Measurements from ENCODE around the gene ERC1.

Gene ERC1

GRCh38 chr12:1470051-1470450 is 479.0 kb downstream of the ERC1 start:
- no peaks in the 10 kb centered on the region for H3K4me1 Mint-ChIP-seq (ENCODE audit: low read depth)
- intact Hi-C loops (cut with micrococcal nuclease) = no loop called here
- no peaks in the 10 kb centered on the region for H3K27me3 Mint-ChIP-seq
- no peak overlapping the region for H3K4me3 Mint-ChIP-seq
- no peak overlapping the region for H3K27ac Mint-ChIP-seq
- H3K36me3 Mint-ChIP-seq (ENCODE audit: low read depth) = peaks cover 19% of the 10 kb centered on the region
- no peaks in the 10 kb centered on the region for H3K9me3 Mint-ChIP-seq

GRCh38 chr12:1471224-1471623 is 480.2 kb downstream of the ERC1 start:
- H3K9me3 Mint-ChIP-seq = no peaks in the 10 kb centered on the region
- H3K4me3 Mint-ChIP-seq = no peak overlapping the region
- H3K4me1 Mint-ChIP-seq (ENCODE audit: low read depth) = no peaks in the 10 kb centered on the region
- peaks cover 8% of the 10 kb centered on the region for H3K36me3 Mint-ChIP-seq (ENCODE audit: low read depth)
- no peaks in the 10 kb centered on the region for H3K27me3 Mint-ChIP-seq
- H3K27ac Mint-ChIP-seq = no peak overlapping the region
- intact Hi-C loops (cut with micrococcal nuclease) = no loop called here

DNA sequence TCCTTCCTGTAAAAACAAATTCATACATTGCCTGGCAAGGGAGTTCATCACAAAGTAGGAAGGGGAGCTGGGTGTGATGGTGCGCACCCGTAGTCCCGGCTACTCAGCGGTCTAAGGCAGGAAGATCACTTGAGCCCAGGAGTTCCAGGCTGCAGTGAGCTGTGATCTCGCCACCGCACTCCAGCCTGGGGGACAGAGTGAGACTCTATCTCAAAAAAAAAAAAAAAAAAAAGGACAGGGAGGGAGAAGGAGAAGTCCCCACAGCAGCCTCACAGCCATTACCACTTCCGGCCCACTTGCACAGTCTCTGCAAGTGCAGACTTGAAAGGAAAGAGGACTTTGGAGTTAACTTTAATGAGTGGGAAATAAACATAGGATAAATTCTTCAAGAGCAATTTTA is 482.4 kb downstream of the ERC1 start:
- no peaks in the 10 kb centered on the region for H3K9me3 Mint-ChIP-seq
- H3K36me3 Mint-ChIP-seq (ENCODE audit: low read depth) = peaks cover 8% of the 10 kb centered on the region
- peak overlapping the region; percentile 55 for H3K4me3 Mint-ChIP-seq
- H3K27me3 Mint-ChIP-seq = no peaks in the 10 kb centered on the region
- intact Hi-C loops (cut with micrococcal nuclease) = no loop called here
- H3K27ac Mint-ChIP-seq = no peak overlapping the region
- no peaks in the 10 kb centered on the region for H3K4me1 Mint-ChIP-seq (ENCODE audit: low read depth)

GRCh38 chr12:1474041-1474573 is 483.1 kb downstream of the ERC1 start:
- intact Hi-C loops (cut with micrococcal nuclease) = no loop called here
- peaks cover 8% of the 10 kb centered on the region for H3K36me3 Mint-ChIP-seq (ENCODE audit: low read depth)
- H3K27ac Mint-ChIP-seq = no peak overlapping the region
- H3K9me3 Mint-ChIP-seq = no peaks in the 10 kb centered on the region
- H3K4me1 Mint-ChIP-seq (ENCODE audit: low read depth) = no peaks in the 10 kb centered on the region
- H3K4me3 Mint-ChIP-seq = no peak overlapping the region
- no peaks in the 10 kb centered on the region for H3K27me3 Mint-ChIP-seq

GRCh38 chr12:1474574-1475153 is 483.6 kb downstream of the ERC1 start:
- H3K36me3 Mint-ChIP-seq (ENCODE audit: low read depth) = peaks cover 8% of the 10 kb centered on the region
- no peaks in the 10 kb centered on the region for H3K9me3 Mint-ChIP-seq
- intact Hi-C loops (cut with micrococcal nuclease) = no loop called here
- H3K4me3 Mint-ChIP-seq = no peak overlapping the region
- no peaks in the 10 kb centered on the region for H3K4me1 Mint-ChIP-seq (ENCODE audit: low read depth)
- H3K27me3 Mint-ChIP-seq = no peaks in the 10 kb centered on the region
- no peak overlapping the region for H3K27ac Mint-ChIP-seq

DNA sequence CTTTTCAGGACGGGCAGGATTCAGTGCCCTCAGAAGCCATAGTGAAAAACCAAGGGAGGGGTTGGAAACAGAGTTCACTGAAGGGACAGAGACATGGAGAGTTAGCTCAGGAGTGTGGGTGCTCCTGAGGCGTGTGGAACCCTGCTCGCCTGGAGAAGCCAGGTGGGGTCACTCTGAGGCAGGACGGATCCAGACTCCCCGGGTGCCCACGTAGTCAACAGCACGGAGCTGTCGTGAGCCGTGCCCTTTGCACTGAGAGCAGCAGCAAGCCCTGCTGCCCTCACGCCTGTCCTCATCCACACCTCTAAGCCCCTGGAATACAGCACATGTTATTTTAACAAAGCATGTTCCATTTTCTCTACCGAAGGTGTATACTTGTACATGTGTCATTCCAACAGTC is 488.6 kb downstream of the ERC1 start:
- no peak overlapping the region for H3K4me3 Mint-ChIP-seq
- no peak overlapping the region for H3K27ac Mint-ChIP-seq
- H3K27me3 Mint-ChIP-seq = no peaks in the 10 kb centered on the region
- H3K9me3 Mint-ChIP-seq = no peaks in the 10 kb centered on the region
- no peaks in the 10 kb centered on the region for H3K4me1 Mint-ChIP-seq (ENCODE audit: low read depth)
- intact Hi-C loops (cut with micrococcal nuclease) = no loop called here
- peaks cover 11% of the 10 kb centered on the region for H3K36me3 Mint-ChIP-seq (ENCODE audit: low read depth)

DNA sequence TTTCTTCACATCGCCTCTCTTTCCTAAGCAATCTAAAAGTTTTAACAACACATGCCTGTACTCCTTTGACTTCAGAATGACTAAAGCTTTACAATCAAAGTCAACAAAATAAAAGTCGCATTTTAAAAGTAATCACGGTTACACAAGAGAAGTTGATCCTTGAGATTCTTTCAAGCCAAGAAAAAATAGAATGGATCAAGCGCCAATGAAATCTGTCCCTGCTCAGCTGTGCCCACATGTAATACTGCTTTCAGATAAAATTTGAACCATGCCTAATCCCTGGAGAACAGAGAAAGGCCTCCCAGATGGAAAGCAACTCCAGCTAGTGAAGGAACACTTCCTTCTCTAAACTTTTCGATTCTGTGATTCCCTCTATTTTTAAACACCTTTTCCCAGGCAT is 490.3 kb downstream of the ERC1 start:
- Mint-ChIP-seq H3K36me3 (ENCODE audit: low read depth) (peaks cover 11% of the 10 kb centered on the region), H3K9me3 (no peaks in the 10 kb centered on the region)

DNA sequence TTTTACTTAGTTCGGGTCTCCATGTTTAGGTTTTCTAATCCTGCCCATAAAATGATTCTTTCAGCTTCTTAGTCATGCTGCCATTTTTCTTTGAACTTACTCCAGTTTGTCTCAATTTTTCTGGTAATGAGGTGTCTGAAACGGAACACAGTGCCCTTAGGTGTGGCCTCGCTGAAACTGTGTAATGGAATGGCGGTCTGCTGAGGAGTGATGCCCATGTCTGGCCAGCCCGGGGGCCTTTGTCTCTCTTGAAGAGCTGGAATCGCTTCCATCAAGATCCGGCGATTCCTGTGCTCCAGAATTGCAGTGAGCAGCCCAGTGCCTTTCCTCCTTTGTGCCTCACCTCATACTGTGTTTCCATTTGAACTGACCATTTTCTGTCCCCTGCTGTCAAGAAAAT is 490.9 kb downstream of the ERC1 start:
- H3K9me3 Mint-ChIP-seq = no peaks in the 10 kb centered on the region
- intact Hi-C loops (cut with micrococcal nuclease) = no loop called here
- H3K36me3 Mint-ChIP-seq (ENCODE audit: low read depth) = peaks cover 11% of the 10 kb centered on the region

More for the DNA sequence above, 490.3 kb downstream of the ERC1 start:
- Mint-ChIP-seq H3K4me1 (ENCODE audit: low read depth) (no peaks in the 10 kb centered on the region), H3K4me3 (no peak overlapping the region), H3K27me3 (no peaks in the 10 kb centered on the region), H3K27ac (no peak overlapping the region)
- intact Hi-C loops (cut with micrococcal nuclease) = no loop called here

DNA sequence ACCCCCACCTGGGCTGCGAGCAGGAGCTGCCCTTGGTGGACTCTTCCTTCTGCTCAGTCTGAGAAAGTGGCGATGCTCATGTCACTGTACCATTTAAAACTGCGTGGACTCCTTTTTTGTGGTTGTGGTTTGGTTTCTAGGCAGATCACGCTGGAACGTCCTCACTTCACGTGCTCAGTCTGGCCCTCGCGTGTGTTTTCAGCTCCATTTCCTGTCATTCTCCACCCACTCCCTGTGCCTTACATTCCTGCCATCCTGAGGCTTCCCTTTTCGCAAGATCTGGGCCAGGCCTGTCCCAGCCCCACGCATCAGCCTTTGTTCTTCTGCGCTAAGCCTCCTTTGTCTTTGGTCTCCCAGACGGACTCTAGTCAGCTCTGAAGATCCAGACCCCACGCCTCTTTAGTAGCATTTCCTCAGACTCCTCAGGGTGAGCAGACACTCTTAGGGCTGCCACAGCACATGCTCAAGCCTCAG is 497.9 kb downstream of the ERC1 start:
- H3K27ac Mint-ChIP-seq = peak overlapping the region; percentile 37
- peaks cover 36% of the 10 kb centered on the region for H3K36me3 Mint-ChIP-seq (ENCODE audit: low read depth)
- H3K4me1 Mint-ChIP-seq (ENCODE audit: low read depth) = peaks cover 15% of the 10 kb centered on the region
- intact Hi-C loops (cut with micrococcal nuclease) = no loop called here
- H3K4me3 Mint-ChIP-seq = no peak overlapping the region
- H3K9me3 Mint-ChIP-seq = no peaks in the 10 kb centered on the region
- H3K27me3 Mint-ChIP-seq = no peaks in the 10 kb centered on the region

More for the DNA sequence above, 490.9 kb downstream of the ERC1 start:
- Mint-ChIP-seq H3K27ac (no peak overlapping the region), H3K4me3 (no peak overlapping the region), H3K4me1 (ENCODE audit: low read depth) (no peaks in the 10 kb centered on the region), H3K27me3 (no peaks in the 10 kb centered on the region)

DNA sequence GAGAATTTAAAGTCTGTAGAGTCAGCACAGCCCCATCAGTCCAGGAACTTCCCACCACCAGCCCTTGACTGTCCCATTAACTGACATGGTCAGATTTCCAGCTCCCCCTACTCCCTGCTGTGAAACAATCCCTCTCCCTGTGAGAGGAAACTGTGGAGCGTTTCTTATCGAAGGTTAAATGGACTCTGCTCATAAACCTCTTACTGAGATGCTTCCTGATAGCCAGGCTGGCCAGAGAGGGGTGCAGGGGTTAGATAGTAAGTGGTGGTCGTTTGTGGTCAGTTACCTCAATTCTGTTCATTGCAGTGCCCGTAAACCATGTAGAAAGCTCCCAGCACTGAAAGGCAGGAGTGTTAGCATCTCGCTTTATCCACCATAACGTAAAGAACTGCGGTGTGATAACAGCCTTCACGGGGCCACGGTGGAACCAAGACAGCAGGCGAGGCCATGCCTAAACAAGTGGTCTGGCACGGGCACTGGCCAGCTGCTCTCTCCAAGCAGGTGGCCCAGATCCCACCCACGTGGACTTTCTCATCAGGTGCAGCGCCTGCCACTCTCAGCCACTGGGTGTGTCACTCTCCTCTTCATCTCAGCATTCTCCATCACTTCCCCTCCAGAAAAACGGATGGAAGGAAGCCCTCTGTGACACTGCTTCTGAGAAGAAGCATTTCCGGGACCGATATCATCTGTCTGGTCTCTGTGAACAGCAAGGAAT is 501.1 kb downstream of the ERC1 start:
- Mint-ChIP-seq H3K27ac (no peak overlapping the region), H3K4me3 (no peak overlapping the region), H3K36me3 (ENCODE audit: low read depth) (peaks cover 39% of the 10 kb centered on the region), H3K27me3 (no peaks in the 10 kb centered on the region), H3K9me3 (no peaks in the 10 kb centered on the region), H3K4me1 (ENCODE audit: low read depth) (peaks cover 18% of the 10 kb centered on the region)
- intact Hi-C loops (cut with micrococcal nuclease) = no loop called here

- intact Hi-C loops (cut with micrococcal nuclease) = no loop called here
- peaks cover 3% of the 10 kb centered on the region for H3K27me3 Mint-ChIP-seq
- no peaks in the 10 kb centered on the region for H3K9me3 Mint-ChIP-seq
- peaks cover 9% of the 10 kb centered on the region for H3K4me1 Mint-ChIP-seq (ENCODE audit: low read depth)
- peaks cover 39% of the 10 kb centered on the region for H3K36me3 Mint-ChIP-seq (ENCODE audit: low read depth)
- H3K27ac Mint-ChIP-seq = no peak overlapping the region
- H3K4me3 Mint-ChIP-seq = no peak overlapping the region
Observed at GRCh38 chr12:1493781-1494565, 502.9 kb downstream of the ERC1 start.

- H3K4me3 Mint-ChIP-seq = no peak overlapping the region
- peaks cover 36% of the 10 kb centered on the region for H3K36me3 Mint-ChIP-seq (ENCODE audit: low read depth)
- H3K27me3 Mint-ChIP-seq = peaks cover 5% of the 10 kb centered on the region
- no peak overlapping the region for H3K27ac Mint-ChIP-seq
- H3K9me3 Mint-ChIP-seq = no peaks in the 10 kb centered on the region
- intact Hi-C loops (cut with micrococcal nuclease) = no loop called here
- peaks cover 10% of the 10 kb centered on the region for H3K4me1 Mint-ChIP-seq (ENCODE audit: low read depth)
Observed at GRCh38 chr12:1494856-1495255, 503.8 kb downstream of the ERC1 start.

GRCh38 chr12:1496162-1496900 is 505.3 kb downstream of the ERC1 start:
- Mint-ChIP-seq H3K36me3 (ENCODE audit: low read depth) (peaks cover 21% of the 10 kb centered on the region), H3K27ac (no peak overlapping the region), H3K4me3 (no peak overlapping the region), H3K4me1 (ENCODE audit: low read depth) (peaks cover 22% of the 10 kb centered on the region), H3K27me3 (peaks cover 5% of the 10 kb centered on the region), H3K9me3 (no peaks in the 10 kb centered on the region)
- intact Hi-C loops (cut with micrococcal nuclease) = no loop called here
